ENCODE data around the gene ANKS6.

DNA sequence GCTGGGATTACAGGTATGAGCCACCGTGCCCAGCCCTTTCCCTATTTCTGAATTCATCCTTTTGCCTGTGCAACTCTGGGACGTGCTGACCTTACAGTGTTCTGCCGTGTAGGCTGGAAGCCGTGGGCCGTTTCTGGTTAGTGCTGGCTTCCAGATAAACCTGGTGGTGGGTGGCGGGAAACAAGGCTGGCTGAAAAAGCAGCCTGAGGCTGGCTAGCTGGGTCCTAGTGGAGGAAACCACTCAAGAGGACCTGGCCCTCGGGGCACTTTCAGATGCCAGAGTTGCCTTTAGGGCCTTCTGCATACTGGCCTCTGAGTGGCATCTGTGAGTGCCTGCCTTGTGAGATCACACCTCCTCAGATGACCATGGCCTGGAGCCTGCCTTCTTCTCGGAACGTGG, 38.0 kb upstream of the ANKS6 start:
- TF ChIP-seq EZH2 (IDR thresholded peaks at IDR 0.05; ENCODE audit: borderline replicate concordance, low read depth, low read length, severe bottlenecking) (no peak), CTCF (IDR thresholded peaks at IDR 0.05; ENCODE audit: borderline replicate concordance, extremely low read depth, low read length, poor library complexity, severe bottlenecking) (no peak)

All from DND-41 (cell line).